RWPE2 (cell line): Measurements from ENCODE around the gene FANK1.

Experiments
- ATAC-seq: fragments of 200-7000 bp; cut with Tn5 transposase; 3 replicates; pipeline ENCODE4 v1.9.1; 2021; ENCODE audit warnings: low read depth
- DNase-seq: peaks from one replicate; pipeline ENCODE4 v3.0.0-alpha.2; 2020; ENCODE audit warnings: low spot score
- H3K27ac ChIP-seq: fragments of 450-650 bp; 2 replicates; pipeline ENCODE4 v1.5.1; 2017; ENCODE audit warnings: mild to moderate bottlenecking; ENCODE audit not compliant: poor library complexity, severe bottlenecking
- H3K27me3 ChIP-seq: fragments of 250-450 bp; sonication (Bioruptor Pico); 2 replicates; pipeline ENCODE4 v1.5.1; 2021; ENCODE audit warnings: mild to moderate bottlenecking, moderate library complexity; ENCODE audit not compliant: insufficient read depth, poor library complexity, severe bottlenecking
- H3K36me3 ChIP-seq: fragments of 250-450 bp; sonication (Bioruptor Pico); 2 replicates; pipeline ENCODE4 v1.5.1; 2020; ENCODE audit warnings: low read depth, mild to moderate bottlenecking, moderate library complexity
- H3K4me1 ChIP-seq: fragments of 250-450 bp; sonication (Bioruptor Pico); 2 replicates; pipeline ENCODE4 v1.5.1; 2021; ENCODE audit warnings: mild to moderate bottlenecking, moderate library complexity; ENCODE audit not compliant: insufficient read depth, poor library complexity, severe bottlenecking
- H3K4me3 ChIP-seq: fragments of 250-450 bp; sonication (Bioruptor Pico); 2 replicates; pipeline ENCODE4 v1.5.1; 2021; ENCODE audit warnings: mild to moderate bottlenecking, moderate library complexity; ENCODE audit not compliant: severe bottlenecking
- H3K9me3 ChIP-seq: fragments of 250-450 bp; sonication (Bioruptor Pico); 2 replicates; pipeline ENCODE4 v1.5.1; 2021; ENCODE audit warnings: mild to moderate bottlenecking, moderate library complexity; ENCODE audit not compliant: severe bottlenecking
- TF ChIP-seq, protein P1 (sequence below): fragments of 450-650 bp; IDR thresholded peaks from one replicate; pipeline ENCODE4 v1.5.1; 2017; ENCODE audit warnings: mild to moderate bottlenecking, moderate library complexity; ENCODE audit not compliant: poor library complexity, severe bottlenecking

Gene FANK1

DNA sequence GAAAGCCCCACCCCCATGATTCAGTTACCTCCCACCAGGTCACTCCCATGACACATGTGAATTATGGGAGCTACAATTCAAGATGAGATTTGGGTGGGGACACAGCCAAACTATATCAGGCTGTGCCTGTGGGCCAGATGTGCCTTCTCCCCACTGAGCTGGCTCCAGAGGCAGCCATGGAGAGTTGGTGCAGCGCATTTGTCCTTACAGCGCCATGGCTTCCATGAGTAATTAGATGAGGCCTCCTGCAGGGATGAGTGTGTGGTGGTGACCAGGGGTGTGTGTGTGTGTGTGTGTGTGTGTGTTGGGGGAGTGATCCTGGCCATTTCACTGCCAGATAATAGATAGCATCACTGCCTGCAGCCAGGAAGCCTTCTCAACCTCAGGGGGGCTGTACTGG lies 94.6 kb downstream of the FANK1 start:
- H3K4me1 ChIP-seq = no peaks in the 10 kb centered on the region
- H3K27me3 ChIP-seq = no peaks in the 10 kb centered on the region
- no peak overlapping the region for H3K4me3 ChIP-seq
- DNase-seq (no peak), ATAC-seq (no peak)
- no peaks in the 10 kb centered on the region for H3K36me3 ChIP-seq
- no peaks in the 10 kb centered on the region for H3K9me3 ChIP-seq
- TF ChIP-seq, protein P1, sequence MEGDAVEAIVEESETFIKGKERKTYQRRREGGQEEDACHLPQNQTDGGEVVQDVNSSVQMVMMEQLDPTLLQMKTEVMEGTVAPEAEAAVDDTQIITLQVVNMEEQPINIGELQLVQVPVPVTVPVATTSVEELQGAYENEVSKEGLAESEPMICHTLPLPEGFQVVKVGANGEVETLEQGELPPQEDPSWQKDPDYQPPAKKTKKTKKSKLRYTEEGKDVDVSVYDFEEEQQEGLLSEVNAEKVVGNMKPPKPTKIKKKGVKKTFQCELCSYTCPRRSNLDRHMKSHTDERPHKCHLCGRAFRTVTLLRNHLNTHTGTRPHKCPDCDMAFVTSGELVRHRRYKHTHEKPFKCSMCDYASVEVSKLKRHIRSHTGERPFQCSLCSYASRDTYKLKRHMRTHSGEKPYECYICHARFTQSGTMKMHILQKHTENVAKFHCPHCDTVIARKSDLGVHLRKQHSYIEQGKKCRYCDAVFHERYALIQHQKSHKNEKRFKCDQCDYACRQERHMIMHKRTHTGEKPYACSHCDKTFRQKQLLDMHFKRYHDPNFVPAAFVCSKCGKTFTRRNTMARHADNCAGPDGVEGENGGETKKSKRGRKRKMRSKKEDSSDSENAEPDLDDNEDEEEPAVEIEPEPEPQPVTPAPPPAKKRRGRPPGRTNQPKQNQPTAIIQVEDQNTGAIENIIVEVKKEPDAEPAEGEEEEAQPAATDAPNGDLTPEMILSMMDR = no peak
- no peak overlapping the region for H3K27ac ChIP-seq

GRCh38 chr10:125991392-125991791 lies 95.0 kb downstream of the FANK1 start:
- Histone ChIP-seq H3K4me1 (no peaks in the 10 kb centered on the region), H3K27me3 (no peaks in the 10 kb centered on the region), H3K4me3 (no peak overlapping the region), H3K27ac (no peak overlapping the region), H3K9me3 (no peaks in the 10 kb centered on the region), H3K36me3 (no peaks in the 10 kb centered on the region)
- DNase-seq (no peak), ATAC-seq (no peak)
- TF ChIP-seq, protein P1 = no peak

DNA sequence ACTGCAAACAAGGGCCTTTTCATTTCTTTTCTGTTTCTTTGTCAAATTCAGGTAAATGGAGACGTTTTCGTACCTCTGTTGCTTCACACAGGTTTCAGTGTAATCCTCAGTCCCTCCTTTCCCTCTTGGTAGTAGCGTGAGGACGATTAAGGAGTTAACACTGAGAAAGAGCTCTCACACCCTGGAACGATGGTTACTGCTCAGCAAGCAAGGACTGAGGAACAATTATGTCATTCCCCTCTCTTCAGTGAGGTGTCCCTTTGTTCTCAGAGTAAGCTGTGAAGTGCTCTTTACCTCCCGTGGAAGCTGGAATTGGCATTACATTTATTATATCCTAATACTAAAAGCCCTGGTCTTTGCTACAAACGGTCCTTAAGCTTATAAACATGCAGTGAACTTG lies 95.9 kb downstream of the FANK1 start:
- Histone ChIP-seq H3K9me3 (no peaks in the 10 kb centered on the region), H3K27ac (no peak overlapping the region), H3K27me3 (no peaks in the 10 kb centered on the region), H3K36me3 (no peaks in the 10 kb centered on the region), H3K4me1 (no peaks in the 10 kb centered on the region), H3K4me3 (no peak overlapping the region)
- TF ChIP-seq, protein P1 = no peak
- ATAC-seq = no peak
- no peak for DNase-seq

GRCh38 chr10:125994601-125995000 lies 98.2 kb downstream of the FANK1 start:
- Histone ChIP-seq H3K27me3 (no peaks in the 10 kb centered on the region), H3K9me3 (no peaks in the 10 kb centered on the region), H3K4me1 (no peaks in the 10 kb centered on the region), H3K36me3 (no peaks in the 10 kb centered on the region), H3K4me3 (no peak overlapping the region), H3K27ac (no peak overlapping the region)
- DNase-seq = no peak
- ATAC-seq = no peak
- TF ChIP-seq, protein P1 = no peak

- H3K9me3 ChIP-seq = no peaks in the 10 kb centered on the region
- no peaks in the 10 kb centered on the region for H3K4me1 ChIP-seq
- ATAC-seq = no peak
- TF ChIP-seq, protein P1 = no peak
- H3K27ac ChIP-seq = no peak overlapping the region
- H3K27me3 ChIP-seq = no peaks in the 10 kb centered on the region
- DNase-seq = no peak
- H3K36me3 ChIP-seq = no peaks in the 10 kb centered on the region
- no peak overlapping the region for H3K4me3 ChIP-seq
Observed at GRCh38 chr10:125995726-125996304, 99.5 kb downstream of the FANK1 start.
